Hematopoietic multipotent progenitor cell treated with erythropoietin and hydrocortisone succinate and interleukin-3 and kit ligand, for 6 days (in vitro differentiated cells): ENCODE data around the gene LHX3.
A peak's percentile ranks its signal among the peaks of the same experiment; 100 is the strongest.
"Not testable (repeated sequence)": the region's sequence is repeated elsewhere in the genome, so short reads cannot be mapped to it uniquely, and the experiment has no call there.

ENCODE experiments used
- DNase-seq: peaks from one replicate; pipeline ENCODE4 v3.0.0-alpha.2; 2015

Gene LHX3

GRCh38 chr9:136241542-136241941, 36.6 kb upstream of the LHX3 start:
- peak; percentile 40 for DNase-seq

- DNase-seq: no peak
Measured at GRCh38 chr9:136240941-136241340, 36.0 kb upstream of the LHX3 start.

GRCh38 chr9:136239983-136240330, 35.0 kb upstream of the LHX3 start:
- peak; percentile 69 for DNase-seq

GRCh38 chr9:136239135-136239982, 34.4 kb upstream of the LHX3 start:
- DNase-seq: no peak

- no peak for DNase-seq
Measured at GRCh38 chr9:136238342-136238732, 33.4 kb upstream of the LHX3 start.

- DNase-seq: peak; percentile 98
Measured at GRCh38 chr9:136237486-136238341, 32.8 kb upstream of the LHX3 start.

GRCh38 chr9:136236471-136237410, 31.8 kb upstream of the LHX3 start:
- not testable (repeated sequence) for DNase-seq

GRCh38 chr9:136235709-136236455, 31.0 kb upstream of the LHX3 start:
- no peak for DNase-seq

- no peak for DNase-seq
Measured at GRCh38 chr9:136235171-136235570, 30.2 kb upstream of the LHX3 start.

GRCh38 chr9:136234597-136234996, 29.7 kb upstream of the LHX3 start:
- no peak for DNase-seq

- no peak for DNase-seq
Measured at GRCh38 chr9:136233868-136234267, 28.9 kb upstream of the LHX3 start.

GRCh38 chr9:136233411-136233810, 28.5 kb upstream of the LHX3 start:
- peak; percentile 46 for DNase-seq

GRCh38 chr9:136232969-136233368, 28.0 kb upstream of the LHX3 start:
- DNase-seq: peak; percentile 54

- DNase-seq: peak; percentile 90
Measured at GRCh38 chr9:136231478-136232297, 26.8 kb upstream of the LHX3 start.

GRCh38 chr9:136230773-136231172, 25.8 kb upstream of the LHX3 start:
- no peak for DNase-seq

- DNase-seq: peak; percentile 83
Measured at GRCh38 chr9:136230365-136230764, 25.4 kb upstream of the LHX3 start.

- DNase-seq: no peak
Measured at GRCh38 chr9:136229096-136230065, 24.5 kb upstream of the LHX3 start.

- no peak for DNase-seq
Measured at GRCh38 chr9:136228107-136228875, 23.4 kb upstream of the LHX3 start.
